Activated T-helper 1 cell treated with Interleukin-2 at 50 U/mL for 16 hours (primary cell): ENCODE results near the gene ROBO3.

Source experiments
- DNase-seq: peaks from one replicate; pipeline ENCODE4 v3.0.0-alpha.2; 2020; ENCODE audit warnings: low read depth

ROBO3 gene

GRCh38 chr11:124892146-124892545, 26.9 kb downstream of the ROBO3 start:
- no peak for DNase-seq

GRCh38 chr11:124892750-124893454, 27.7 kb downstream of the ROBO3 start:
- no peak for DNase-seq

GRCh38 chr11:124893781-124894401, 28.7 kb downstream of the ROBO3 start:
- DNase-seq, result no peak

GRCh38 chr11:124894606-124895430, 29.6 kb downstream of the ROBO3 start:
- no peak for DNase-seq

GRCh38 chr11:124895471-124895971, 30.3 kb downstream of the ROBO3 start:
- no peak for DNase-seq

GRCh38 chr11:124896071-124896750, 31.0 kb downstream of the ROBO3 start:
- no peak for DNase-seq

- no peak for DNase-seq
These were observed 31.7 kb downstream of the ROBO3 start for GRCh38 chr11:124896821-124897391.

- DNase-seq, result no peak
These were observed 32.5 kb downstream of the ROBO3 start, which contains the start of gene ROBO4 for GRCh38 chr11:124897674-124898262. Gene ROBO4, minus strand, starts transcription at chr11:124897865. Its CDS starts 70 bp downstream, at chr11:124897795.

GRCh38 chr11:124898263-124898680, 33.0 kb downstream of the ROBO3 start:
- DNase-seq, result no peak

GRCh38 chr11:124898711-124899110, 33.5 kb downstream of the ROBO3 start:
- no peak for DNase-seq

GRCh38 chr11:124899383-124900145, 34.3 kb downstream of the ROBO3 start:
- DNase-seq, result no peak

- no peak for DNase-seq
These were observed 35.2 kb downstream of the ROBO3 start for GRCh38 chr11:124900464-124900863.

- DNase-seq, result no peak
These were observed 37.4 kb downstream of the ROBO3 start for GRCh38 chr11:124902616-124903015.

- DNase-seq, result no peak
These were observed 50.5 kb downstream of the ROBO3 start for GRCh38 chr11:124915541-124916369.

GRCh38 chr11:124916370-124916710, 51.1 kb downstream of the ROBO3 start:
- DNase-seq, result no peak

GRCh38 chr11:124917115-124917637, 51.9 kb downstream of the ROBO3 start:
- no peak for DNase-seq

- DNase-seq, result no peak
These were observed 53.7 kb downstream of the ROBO3 start, which contains the start of gene HEPN1 for GRCh38 chr11:124918950-124919349. Gene HEPN1, plus strand, starts transcription at chr11:124919250.

GRCh38 chr11:124919898-124920297, 54.7 kb downstream of the ROBO3 start:
- DNase-seq, result no peak

- no peak for DNase-seq
These were observed 55.1 kb downstream of the ROBO3 start for GRCh38 chr11:124920356-124920755.
